HG03457 (cell line): Measurements from ENCODE around the gene ADGRG2.

Experiments used
- ATAC-seq: cut with Tn5 transposase; IDR thresholded peaks from one replicate; pipeline ENCODE4 v1.9.1; 2021; ENCODE audit warnings: moderate number of reproducible peaks; ENCODE audit not compliant: unreplicated experiment

ADGRG2 gene, protein sequence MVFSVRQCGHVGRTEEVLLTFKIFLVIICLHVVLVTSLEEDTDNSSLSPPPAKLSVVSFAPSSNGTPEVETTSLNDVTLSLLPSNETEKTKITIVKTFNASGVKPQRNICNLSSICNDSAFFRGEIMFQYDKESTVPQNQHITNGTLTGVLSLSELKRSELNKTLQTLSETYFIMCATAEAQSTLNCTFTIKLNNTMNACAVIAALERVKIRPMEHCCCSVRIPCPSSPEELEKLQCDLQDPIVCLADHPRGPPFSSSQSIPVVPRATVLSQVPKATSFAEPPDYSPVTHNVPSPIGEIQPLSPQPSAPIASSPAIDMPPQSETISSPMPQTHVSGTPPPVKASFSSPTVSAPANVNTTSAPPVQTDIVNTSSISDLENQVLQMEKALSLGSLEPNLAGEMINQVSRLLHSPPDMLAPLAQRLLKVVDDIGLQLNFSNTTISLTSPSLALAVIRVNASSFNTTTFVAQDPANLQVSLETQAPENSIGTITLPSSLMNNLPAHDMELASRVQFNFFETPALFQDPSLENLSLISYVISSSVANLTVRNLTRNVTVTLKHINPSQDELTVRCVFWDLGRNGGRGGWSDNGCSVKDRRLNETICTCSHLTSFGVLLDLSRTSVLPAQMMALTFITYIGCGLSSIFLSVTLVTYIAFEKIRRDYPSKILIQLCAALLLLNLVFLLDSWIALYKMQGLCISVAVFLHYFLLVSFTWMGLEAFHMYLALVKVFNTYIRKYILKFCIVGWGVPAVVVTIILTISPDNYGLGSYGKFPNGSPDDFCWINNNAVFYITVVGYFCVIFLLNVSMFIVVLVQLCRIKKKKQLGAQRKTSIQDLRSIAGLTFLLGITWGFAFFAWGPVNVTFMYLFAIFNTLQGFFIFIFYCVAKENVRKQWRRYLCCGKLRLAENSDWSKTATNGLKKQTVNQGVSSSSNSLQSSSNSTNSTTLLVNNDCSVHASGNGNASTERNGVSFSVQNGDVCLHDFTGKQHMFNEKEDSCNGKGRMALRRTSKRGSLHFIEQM

GRCh38 chrX:19121898-19122640 is at the start of gene ADGRG2:
ADGRG2 (minus strand) TSS chrX:19122468; CDS start chrX:19068834, 53,634 bp downstream.
- ATAC-seq, result no peak

DNA sequence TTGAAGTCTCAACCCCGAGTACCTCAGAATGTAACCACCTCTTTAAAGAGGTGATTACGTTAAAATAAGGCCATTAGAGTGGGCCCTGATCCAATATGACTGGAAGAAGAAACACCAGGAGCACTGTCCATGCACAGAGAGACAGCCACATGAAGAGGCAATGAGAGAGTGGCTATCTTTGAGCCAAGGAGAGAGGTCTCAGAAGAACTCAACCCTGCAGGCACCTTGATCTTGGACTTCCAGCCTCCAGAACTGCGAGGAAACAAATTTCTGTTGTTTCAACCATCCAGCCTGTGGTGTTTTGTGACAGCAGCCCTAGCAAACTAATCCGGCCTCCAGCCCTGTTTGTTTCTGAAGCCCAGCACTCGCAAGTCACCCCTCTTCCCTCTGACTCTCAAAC is 46.3 kb upstream of the ADGRG2 start:
- no peak for ATAC-seq

- no peak for ATAC-seq
These were observed 40.6 kb upstream of the ADGRG2 start for GRCh38 chrX:19162851-19163250.

DNA sequence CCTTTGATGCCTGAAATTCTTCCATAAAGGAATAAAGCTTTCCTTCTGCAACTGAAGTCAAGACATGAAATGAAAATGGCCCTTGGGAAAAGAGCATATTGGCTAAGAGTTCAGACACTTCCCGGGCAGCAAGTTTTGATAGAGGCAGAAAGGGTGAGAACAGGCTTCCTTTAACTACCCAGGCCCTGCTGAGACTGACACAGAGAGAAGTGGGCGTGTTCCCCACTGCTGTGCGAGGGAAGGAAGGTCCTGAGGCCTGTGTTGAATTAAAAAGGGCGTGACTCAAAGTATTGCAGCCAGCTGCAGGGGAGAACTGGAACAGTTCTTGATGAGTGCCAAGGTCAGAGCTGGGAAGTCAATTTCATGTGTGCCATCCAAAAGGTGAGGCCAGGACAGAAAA is 33.9 kb upstream of the ADGRG2 start:
- ATAC-seq, result no peak

DNA sequence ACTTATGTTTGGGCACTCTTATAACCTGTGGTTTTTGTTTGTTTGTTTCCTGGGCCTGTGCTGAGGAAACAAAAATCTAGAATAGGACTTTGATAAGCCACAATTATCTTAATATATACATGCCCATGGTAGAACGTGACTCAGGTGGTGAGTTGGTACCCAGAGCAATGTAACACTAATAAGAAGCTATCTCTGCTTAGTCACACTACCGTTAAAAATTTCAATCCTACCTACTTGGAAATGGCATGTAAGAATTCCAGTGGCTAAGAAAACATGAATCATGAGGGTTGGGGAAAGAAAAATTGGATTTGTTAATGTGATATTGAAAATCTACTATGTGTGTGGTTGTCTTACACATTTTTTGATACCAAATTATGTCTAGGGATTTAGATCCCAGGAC is 30.5 kb upstream of the ADGRG2 start:
- no peak for ATAC-seq

DNA sequence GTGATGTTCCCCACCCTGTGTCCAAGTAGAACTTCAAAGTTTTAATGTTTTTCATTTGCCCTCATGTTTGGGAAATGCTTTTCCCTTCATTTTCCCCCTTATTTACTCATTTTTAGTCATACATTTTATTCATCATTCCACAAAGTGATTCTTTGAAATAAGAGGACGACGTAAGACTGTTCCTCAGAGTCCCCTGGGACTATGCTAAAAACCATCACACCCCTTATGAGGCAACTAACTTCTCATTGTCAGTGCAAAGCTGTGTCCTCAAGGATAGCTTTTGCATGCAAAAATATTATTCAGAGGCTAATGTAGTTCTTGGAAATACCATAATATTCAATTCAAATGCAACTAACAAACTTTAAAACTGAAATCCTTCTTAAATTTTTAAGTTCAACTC is 14.8 kb upstream of the ADGRG2 start:
- no peak for ATAC-seq

DNA sequence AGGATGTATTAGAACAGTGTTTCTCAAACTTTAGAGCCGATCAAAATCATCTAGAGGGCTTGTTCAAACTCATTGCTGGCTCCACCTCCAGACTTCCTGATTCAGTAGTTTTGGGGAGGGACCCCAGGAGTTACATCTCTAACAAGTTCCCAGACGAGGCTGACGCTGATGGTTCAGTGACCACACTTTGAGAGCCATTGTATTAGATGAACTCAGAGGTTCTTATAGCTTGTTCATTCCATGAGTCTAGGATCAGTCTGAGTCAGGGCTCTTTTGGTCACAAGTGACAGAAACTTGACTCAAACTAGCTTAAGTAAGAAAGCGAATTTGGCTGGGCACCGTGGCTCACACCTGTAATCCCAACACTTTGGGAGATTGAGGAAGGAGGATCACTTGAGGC is 11.5 kb upstream of the ADGRG2 start:
- no peak for ATAC-seq

DNA sequence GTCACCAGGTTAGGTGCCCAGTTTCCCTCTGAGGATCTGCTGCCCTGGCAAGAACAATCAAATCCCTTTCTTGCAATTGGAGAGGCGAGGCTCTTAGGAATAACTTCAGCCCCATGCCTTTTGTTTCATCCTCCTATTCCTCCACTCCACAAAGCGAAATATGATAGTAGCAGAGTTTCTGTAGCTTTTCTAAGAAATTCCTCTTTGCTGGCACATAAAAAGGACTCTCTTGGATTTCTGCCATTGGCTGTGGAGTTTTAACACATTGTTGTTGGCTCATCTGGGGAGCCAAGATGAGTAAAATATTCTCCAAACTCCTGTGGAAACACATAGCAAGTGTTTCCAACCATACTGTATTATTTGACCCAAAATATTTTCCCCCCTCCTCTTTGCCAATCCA is 11.0 kb upstream of the ADGRG2 start:
- ATAC-seq, result no peak

DNA sequence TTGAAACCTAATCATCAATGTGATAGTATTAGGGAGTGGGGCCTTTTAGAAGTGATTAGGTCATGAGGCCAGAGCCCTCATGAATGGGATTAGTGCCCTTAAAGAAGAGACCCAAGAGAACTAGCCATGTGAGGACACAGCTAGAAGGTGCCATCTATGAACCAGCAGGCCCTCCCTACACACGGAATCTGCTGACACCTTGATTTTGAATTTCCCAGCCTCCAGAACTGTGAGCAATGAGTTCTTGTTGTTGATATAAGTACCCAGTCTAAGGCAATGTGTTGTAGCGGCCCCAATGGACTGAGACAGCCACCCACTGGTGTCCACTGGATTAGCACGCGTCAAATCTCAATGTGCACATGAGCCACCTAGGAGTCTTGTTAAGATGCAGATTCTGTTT is 8.4 kb upstream of the ADGRG2 start:
- no peak for ATAC-seq

GRCh38 chrX:19129694-19130093 is 7.4 kb upstream of the ADGRG2 start:
- no peak for ATAC-seq

- no peak for ATAC-seq
These were observed 5.4 kb upstream of the ADGRG2 start for GRCh38 chrX:19127649-19128168.

GRCh38 chrX:19122641-19123009 is 357 bp upstream of the ADGRG2 start:
- ATAC-seq, result no peak

GRCh38 chrX:19121466-19121865 is 802 bp downstream of the ADGRG2 start:
- ATAC-seq, result no peak

DNA sequence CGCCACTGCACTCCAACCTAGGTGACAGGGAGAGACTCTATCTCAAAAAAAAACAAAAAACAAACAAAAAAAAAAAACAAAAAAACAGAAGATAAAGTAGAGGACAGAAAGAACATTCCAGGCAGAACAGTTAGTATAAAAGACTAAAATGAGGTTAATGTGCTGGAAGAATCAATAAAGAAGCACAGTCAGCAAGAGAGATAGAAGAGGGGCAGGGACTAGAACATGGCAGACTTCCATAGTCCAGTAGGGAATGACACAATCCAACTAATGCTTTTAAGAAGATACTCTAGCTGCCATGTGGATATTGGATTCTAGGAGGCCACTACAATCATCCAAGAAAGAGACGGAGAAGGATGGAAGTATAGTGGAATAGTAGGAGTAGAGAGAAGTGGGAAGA is 11.6 kb downstream of the ADGRG2 start:
- no peak for ATAC-seq

- ATAC-seq, result no peak
These were observed 15.2 kb downstream of the ADGRG2 start for GRCh38 chrX:19107035-19107434.

- ATAC-seq, result no peak
These were observed 21.7 kb downstream of the ADGRG2 start for GRCh38 chrX:19100586-19100985.

DNA sequence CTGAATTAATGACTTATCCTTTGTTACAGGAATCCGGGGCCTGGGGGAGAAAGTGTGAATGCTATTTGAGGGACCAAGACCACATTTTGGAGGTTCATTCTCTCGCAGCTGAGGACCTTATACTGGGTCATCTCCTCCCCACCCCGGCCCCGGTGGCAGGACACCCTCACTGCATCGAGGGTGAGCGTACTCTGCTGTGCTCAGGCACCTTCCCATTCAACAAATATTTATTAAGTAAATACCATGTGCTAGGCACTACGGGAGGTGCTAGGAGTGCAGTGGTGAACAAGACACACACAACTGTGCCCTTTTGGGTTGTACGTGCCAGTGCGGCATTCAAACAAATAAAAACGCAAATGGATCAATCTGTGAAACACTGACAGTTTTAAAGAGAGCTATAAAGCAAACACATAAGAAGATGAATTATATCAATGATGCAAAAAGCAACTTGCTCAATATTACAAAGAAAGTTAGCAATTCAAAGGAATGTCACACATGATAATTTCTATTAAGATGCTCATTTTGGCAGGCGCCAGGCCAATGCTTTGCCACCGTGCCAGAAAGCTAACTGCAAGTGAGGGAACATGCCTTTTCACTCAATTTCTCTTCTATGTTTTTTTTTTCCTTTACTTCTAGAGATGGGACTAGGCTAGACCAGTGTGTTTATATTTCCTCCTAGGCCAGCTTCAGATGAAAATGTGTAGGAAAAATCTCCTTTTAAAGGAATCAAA is 24.6 kb downstream of the ADGRG2 start:
- no peak for ATAC-seq

- ATAC-seq, result no peak
These were observed 25.7 kb downstream of the ADGRG2 start for GRCh38 chrX:19096586-19096985.

- ATAC-seq, result no peak
These were observed 27.6 kb downstream of the ADGRG2 start for GRCh38 chrX:19094654-19095053.

GRCh38 chrX:19091596-19091995 is 30.7 kb downstream of the ADGRG2 start:
- no peak for ATAC-seq
